Measurements from ENCODE around the gene SLC17A4.
"Not testable (repeated sequence)": the region's sequence is repeated elsewhere in the genome, so short reads cannot be mapped to it uniquely, and the experiment has no call there.

Gene SLC17A4

DNA sequence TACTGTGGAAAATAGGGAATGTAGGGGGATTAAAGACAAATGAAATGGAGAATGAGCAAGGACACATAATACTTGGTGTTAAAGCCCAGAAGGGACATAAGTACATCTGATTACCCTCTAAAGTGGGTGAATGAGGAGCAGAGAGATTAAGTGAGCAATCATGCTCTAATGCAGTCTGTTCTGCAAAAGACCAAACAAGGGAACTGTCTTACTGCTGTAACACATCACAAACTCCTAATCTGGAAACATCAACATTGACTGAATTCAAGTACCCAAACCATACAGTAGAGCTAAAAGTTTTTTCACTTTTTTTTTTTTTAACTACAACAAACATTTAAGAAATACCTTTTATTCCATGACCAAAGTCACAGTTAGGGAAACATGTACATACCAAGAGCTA lies 19.3 kb upstream of the SLC17A4 start:
- H3K27ac Mint-ChIP-seq = no peak overlapping the region
- no peak for DNase-seq
- no peak overlapping the region for H3K4me3 Mint-ChIP-seq
- no peaks in the 10 kb centered on the region for H3K36me3 Mint-ChIP-seq
- peaks cover 7% of the 10 kb centered on the region for H3K9me3 Mint-ChIP-seq
- peaks cover 18% of the 10 kb centered on the region for H3K27me3 Mint-ChIP-seq
- CTCF ChIA-PET = no interaction called here
- H3K4me1 Mint-ChIP-seq = no peaks in the 10 kb centered on the region

DNA sequence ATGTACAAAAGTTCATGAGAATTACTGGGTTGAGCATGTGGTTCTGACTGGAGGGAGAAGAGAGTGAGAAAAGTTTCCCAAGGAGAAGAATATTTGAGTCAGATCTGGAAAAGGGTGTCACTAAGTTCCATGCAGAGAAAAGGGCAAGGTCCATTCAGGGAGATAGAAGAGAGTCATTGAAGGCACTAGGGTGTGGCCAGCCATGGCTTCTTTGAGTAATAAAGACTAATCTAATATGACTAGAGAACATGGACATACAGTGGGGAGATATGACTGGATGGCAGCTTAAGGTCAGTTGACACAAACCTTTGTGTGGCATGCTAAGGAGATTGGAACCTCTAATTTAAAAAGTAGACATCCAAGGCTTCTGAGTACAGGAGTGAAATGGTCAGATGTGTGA lies 10.7 kb upstream of the SLC17A4 start:
- DNase-seq = no peak
- CTCF ChIA-PET = interaction anchor here (0.7 kb wide), 1 partner anchor 26 kb away, joined by 3 read pairs; no protein-coding TSS in a partner anchor
- Mint-ChIP-seq H3K4me1 (no peaks in the 10 kb centered on the region), H3K27me3 (peaks cover 5% of the 10 kb centered on the region), H3K27ac (no peak overlapping the region), H3K4me3 (no peak overlapping the region), H3K36me3 (no peaks in the 10 kb centered on the region), H3K9me3 (peaks cover 6% of the 10 kb centered on the region)

DNA sequence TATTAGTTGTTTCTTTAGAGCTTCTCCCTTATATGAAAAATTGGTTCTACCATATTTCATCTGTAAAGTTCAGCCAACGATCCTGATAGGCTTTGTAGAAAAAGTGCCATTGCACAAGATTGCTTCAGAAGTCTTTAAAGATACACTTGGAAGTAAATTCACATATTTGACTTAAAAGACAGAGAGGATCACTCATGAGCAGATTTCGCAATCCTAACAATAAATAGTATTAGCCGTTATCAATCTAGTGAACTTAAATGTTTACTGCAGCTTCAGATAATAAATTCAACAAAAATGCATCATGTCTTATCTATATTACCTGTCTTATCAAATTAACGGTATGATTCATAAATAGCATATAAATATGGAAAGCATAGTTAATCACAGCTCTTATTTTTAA lies 8.7 kb upstream of the SLC17A4 start:
- H3K4me3 Mint-ChIP-seq = no peak overlapping the region
- H3K4me1 Mint-ChIP-seq = no peaks in the 10 kb centered on the region
- no peak overlapping the region for H3K27ac Mint-ChIP-seq
- peaks cover 7% of the 10 kb centered on the region for H3K27me3 Mint-ChIP-seq
- H3K9me3 Mint-ChIP-seq = peaks cover 4% of the 10 kb centered on the region
- DNase-seq = no peak
- CTCF ChIA-PET = interaction anchor here (1.1 kb wide), 1 partner anchor 11 kb away, joined by 3 read pairs; no protein-coding TSS in a partner anchor
- H3K36me3 Mint-ChIP-seq = no peaks in the 10 kb centered on the region

DNA sequence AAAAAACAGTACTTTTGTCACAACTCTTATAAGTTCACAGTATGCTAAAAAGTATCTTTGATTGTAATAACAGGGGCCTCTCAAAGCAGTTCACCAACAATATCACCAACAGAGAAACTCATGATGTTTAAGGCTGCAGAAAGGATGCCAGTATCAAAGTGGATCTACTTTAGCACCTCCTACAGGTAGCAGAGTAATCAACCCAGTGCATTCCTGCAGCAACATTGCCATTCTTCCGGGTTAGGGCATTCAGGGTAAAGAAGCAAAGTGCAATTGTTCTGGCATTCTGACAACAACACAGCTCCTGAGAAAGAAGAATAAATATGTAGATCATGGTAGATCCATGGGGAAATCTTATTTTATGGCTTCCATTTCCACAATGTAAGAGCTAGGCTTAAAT lies 7.6 kb upstream of the SLC17A4 start:
- Mint-ChIP-seq H3K4me3 (no peak overlapping the region), H3K4me1 (no peaks in the 10 kb centered on the region), H3K27ac (no peak overlapping the region), H3K27me3 (peaks cover 7% of the 10 kb centered on the region), H3K9me3 (peaks cover 1% of the 10 kb centered on the region), H3K36me3 (no peaks in the 10 kb centered on the region)
- CTCF ChIA-PET = interaction anchor here (0.8 to 1.0 kb wide), 2 partner anchors 29 to 33 kb away, joined by 3 read pairs; no protein-coding TSS in a partner anchor
- no peak for DNase-seq

DNA sequence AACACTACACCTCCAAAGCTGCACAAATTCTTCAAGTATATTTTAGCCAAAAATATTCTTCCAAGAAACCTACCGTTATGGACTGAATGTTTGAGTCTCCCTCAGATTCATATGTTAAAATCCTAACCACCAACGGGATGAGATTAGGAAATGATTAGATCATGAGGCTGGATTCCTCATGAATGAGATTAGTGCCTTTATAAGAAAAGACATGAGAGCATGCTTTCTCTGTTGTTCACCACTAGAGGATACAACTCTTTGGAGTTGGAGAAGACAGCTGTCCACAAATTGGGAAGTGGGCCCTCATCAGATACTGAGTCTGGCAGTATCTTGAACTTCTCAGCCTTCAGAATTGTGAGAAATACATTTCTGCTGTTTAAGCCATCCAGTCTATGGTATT lies 7.1 kb upstream of the SLC17A4 start:
- H3K36me3 Mint-ChIP-seq = no peaks in the 10 kb centered on the region
- no peaks in the 10 kb centered on the region for H3K4me1 Mint-ChIP-seq
- no peaks in the 10 kb centered on the region for H3K9me3 Mint-ChIP-seq
- DNase-seq = no peak
- H3K4me3 Mint-ChIP-seq = no peak overlapping the region
- H3K27ac Mint-ChIP-seq = no peak overlapping the region
- CTCF ChIA-PET = interaction anchor here (0.8 to 1.0 kb wide), 2 partner anchors 29 to 32 kb away, joined by 3 read pairs; no protein-coding TSS in a partner anchor
- H3K27me3 Mint-ChIP-seq = peaks cover 7% of the 10 kb centered on the region

DNA sequence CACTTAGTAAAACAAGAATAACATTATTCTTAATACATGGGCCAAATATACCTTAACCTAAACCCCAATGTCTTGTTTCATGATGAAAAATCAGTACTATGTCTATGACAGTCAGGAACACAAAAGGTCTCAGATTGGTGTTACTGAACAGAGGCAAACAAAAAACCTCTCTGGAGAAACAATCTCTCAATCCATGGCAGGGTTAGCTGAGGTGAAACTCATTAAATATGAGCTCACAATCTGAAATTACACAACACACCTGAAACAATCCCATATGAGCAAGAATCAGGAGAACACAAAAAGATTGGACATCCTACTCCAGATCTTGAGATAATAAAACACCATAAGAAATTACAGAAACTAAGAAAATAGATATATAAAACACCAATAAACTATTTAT lies 6.5 kb upstream of the SLC17A4 start:
- Mint-ChIP-seq H3K27ac (no peak overlapping the region), H3K4me1 (no peaks in the 10 kb centered on the region), H3K27me3 (peaks cover 7% of the 10 kb centered on the region), H3K36me3 (no peaks in the 10 kb centered on the region), H3K4me3 (no peak overlapping the region), H3K9me3 (no peaks in the 10 kb centered on the region)
- CTCF ChIA-PET = no interaction called here
- DNase-seq = no peak

DNA sequence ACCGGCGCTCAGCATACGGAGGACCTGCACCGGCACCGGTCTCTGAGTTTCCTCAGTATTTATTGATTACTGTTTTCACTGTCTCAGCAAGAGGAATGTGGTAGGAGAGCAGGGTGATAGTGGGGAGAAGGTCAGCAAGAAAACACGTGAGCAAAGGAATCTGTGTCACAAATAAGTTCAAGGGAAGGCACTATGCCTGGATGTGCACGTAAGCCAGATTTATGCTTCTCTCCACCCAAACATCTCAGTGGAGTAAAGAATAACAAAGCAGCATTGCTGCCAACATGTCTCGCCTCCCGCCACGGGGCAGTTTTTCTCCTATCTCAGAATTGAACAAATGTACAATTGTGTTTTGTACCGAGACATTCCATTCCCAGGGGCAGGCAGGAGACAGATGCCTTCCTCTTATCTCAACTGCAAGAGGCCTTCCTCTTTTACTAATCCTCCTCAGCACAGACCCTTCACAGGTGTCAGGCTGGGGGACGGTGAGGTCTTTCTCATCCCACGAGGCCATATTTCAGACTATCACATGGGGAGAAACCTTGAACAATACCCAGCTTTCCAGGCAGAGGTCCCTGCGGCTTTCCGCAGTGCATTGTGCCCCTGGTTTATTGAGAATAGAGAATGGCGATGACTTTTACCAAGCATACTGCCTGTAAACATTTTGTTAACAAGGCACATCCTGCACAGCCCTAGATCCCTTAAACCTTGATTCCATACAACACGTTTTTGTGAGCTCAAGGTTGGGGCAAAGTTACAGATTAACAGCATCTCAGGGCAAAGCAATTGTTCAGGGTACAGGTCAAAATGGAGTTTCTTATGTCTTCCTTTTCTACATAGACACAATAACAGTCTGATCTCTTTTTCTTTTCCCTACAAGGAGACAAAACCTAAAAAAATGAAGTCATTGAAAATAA lies 5.7 kb upstream of the SLC17A4 start:
- H3K36me3 Mint-ChIP-seq, CTCF ChIA-PET, H3K4me1 Mint-ChIP-seq, H3K9me3 Mint-ChIP-seq, DNase-seq, H3K27ac Mint-ChIP-seq, H3K4me3 Mint-ChIP-seq: not testable (repeated sequence)
- peaks cover 11% of the 10 kb centered on the region for H3K27me3 Mint-ChIP-seq

DNA sequence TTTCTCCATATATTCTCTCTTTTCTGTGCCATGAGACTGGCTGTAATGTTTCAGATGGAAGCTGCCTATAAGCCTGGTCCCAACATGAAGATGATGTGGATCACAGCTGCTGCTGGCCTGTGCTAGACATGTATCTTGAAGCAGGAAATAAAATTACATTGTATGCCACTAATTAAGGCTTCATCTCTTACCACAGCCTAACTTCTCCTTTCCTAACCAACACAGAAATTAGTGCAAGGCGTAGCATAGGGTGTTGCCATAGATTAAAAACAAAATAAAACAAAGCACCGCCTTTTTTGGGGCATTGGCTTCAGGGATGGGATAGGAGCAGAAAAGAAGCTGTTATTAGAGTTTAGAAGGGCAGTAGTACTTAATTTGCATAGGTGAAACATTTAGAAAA lies 4.7 kb upstream of the SLC17A4 start:
- Mint-ChIP-seq H3K36me3 (no peaks in the 10 kb centered on the region), H3K27me3 (peaks cover 13% of the 10 kb centered on the region), H3K27ac (no peak overlapping the region), H3K9me3 (no peaks in the 10 kb centered on the region), H3K4me3 (no peak overlapping the region), H3K4me1 (no peaks in the 10 kb centered on the region)
- CTCF ChIA-PET = no interaction called here
- no peak for DNase-seq

DNA sequence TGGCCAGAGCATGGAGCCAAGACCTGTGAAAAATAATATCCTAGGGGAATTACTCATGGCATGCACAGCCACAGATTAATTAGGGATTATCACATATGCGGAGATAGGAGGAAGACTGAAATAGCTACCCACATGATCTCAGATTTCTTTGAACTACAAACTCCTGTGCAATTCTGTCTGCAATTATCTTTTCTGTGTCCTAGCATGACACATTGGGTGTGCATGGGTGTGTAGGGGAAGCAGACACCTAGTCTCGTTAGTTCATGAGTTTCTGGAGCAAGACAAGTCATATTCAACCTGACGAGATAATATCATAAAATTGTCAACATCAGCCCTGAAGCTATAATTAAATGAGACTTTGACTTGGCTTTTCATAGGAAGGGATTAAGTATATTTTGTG lies 3.6 kb upstream of the SLC17A4 start:
- Mint-ChIP-seq H3K27ac (no peak overlapping the region), H3K36me3 (no peaks in the 10 kb centered on the region), H3K27me3 (peaks cover 17% of the 10 kb centered on the region), H3K4me3 (no peak overlapping the region), H3K4me1 (no peaks in the 10 kb centered on the region), H3K9me3 (no peaks in the 10 kb centered on the region)
- CTCF ChIA-PET = no interaction called here
- DNase-seq = no peak

DNA sequence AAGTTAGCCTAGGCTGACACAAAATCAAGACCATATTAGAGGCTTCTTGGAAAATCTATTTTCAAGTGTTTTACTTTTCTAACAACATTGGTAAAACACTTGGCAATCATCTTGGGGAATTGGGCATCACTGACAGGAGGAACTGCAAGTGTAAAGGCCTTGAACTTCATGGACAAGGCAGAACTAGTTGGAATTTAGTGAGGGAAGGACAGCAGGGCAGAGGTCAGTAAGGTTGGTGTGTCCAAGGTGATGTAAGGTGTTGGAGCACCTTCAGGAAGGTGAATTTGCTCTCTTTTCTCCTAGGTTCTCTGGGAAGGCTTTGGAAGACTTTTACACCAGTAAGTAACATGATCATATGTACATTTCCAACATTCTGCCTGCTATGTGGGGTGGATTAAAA lies 1.5 kb upstream of the SLC17A4 start:
- no peak overlapping the region for H3K4me3 Mint-ChIP-seq
- no peaks in the 10 kb centered on the region for H3K36me3 Mint-ChIP-seq
- H3K27me3 Mint-ChIP-seq = peaks cover 30% of the 10 kb centered on the region
- no peak overlapping the region for H3K27ac Mint-ChIP-seq
- CTCF ChIA-PET = no interaction called here
- DNase-seq = no peak
- no peaks in the 10 kb centered on the region for H3K9me3 Mint-ChIP-seq
- no peaks in the 10 kb centered on the region for H3K4me1 Mint-ChIP-seq

DNA sequence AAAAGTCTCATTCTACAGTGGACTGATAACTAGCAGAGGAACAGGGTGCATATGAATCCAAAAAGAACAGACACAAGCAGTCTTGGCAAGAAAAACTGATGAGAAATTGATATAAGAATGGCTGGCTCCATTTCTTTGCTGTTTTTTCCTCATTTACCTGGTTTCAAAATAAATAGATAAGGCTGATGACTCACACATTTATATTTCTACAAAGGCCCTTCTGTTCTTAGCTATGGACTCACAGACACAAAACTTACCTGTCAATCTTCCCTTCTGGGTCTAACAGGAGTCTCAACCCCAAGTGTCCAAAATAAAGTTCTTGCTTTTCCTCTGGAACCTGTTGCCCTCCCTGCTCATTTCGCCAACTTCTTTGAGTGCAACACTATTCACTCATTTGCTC lies 941 bp downstream of the SLC17A4 start:
- Mint-ChIP-seq H3K4me3 (no peak overlapping the region), H3K27me3 (peaks cover 23% of the 10 kb centered on the region), H3K27ac (no peak overlapping the region), H3K4me1 (no peaks in the 10 kb centered on the region), H3K36me3 (no peaks in the 10 kb centered on the region), H3K9me3 (no peaks in the 10 kb centered on the region)
- CTCF ChIA-PET = interaction anchor here (1.0 kb wide), 1 partner anchor 36 kb away, joined by 3 read pairs; no protein-coding TSS in a partner anchor
- DNase-seq = no peak

DNA sequence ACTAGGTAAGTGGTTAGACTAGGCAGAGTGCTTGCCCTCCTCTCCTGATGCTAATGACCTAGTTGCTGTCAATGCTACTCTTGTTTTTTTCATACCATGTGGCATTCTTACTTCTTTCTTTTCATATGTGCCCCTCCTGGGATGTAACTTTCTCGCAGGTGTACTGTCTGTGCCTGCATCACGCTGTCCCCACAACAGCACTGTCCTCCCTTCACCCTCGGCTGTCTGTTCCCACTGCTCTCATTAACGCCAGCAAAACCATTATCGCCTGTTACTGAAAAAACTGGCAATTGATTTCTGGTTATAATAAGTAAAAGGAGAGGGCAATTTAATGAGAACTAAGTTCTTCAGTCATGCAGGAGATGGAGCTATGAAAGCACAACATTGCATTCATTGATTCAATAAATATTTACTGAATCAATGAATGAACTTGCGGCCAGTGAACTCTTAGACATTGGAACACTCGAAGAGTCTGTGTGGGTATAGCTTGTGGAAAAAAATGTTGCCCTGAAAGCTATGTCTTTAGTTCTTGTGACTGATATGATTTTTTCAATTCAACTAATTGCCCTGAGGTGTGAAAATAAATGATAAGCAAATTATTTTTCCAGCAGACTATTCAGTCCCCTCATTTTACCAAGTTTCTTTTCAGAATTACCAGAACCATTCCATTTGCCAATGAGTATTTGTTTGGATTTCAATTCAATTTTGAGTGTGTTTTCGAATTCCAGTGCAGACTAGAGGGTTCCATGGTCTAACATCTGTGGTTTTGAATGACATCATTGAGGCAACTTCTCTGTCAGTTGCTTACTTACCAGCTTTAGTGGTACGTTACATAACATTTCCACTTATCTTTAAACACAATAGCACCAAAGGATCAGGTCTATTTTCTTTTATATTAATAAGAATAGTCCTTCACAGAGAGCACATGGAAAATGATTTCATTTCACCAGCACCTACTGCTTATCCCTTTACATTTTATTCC lies 2.1 kb downstream of the SLC17A4 start:
- H3K4me1 Mint-ChIP-seq = no peaks in the 10 kb centered on the region
- H3K9me3 Mint-ChIP-seq = no peaks in the 10 kb centered on the region
- no peak overlapping the region for H3K4me3 Mint-ChIP-seq

DNA sequence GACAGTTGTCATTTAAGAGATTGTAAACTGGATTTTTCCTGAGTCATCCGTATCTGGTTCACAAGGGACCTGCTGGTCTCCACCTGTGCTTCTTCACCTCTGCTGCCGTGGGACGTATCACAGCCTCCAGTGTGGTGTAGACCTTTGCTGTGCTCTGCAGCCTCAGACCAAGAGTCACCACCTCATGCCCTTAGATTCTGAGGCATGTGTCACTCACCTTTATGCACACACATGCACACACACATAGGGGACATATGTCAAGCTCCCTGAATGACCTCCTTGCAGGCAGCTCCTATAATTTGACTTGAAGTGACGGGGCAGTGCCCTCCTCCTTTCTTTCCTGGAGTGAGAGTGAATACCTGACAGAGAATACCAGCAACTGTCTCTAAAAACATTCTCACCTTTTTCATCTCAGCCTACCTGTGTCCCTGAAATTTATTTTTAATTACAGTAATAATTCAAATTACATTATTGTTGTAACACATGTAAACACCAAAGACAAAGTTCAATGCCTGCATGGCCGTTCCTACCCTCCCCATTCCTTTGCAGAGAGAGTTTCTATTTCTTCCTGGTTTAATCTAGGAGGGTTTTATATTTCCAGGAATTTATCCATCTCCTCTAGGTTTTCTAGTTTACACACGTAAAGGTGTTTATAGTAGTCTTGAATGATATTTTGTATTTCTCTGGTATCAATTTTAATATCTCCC lies 3.5 kb downstream of the SLC17A4 start:
- Mint-ChIP-seq H3K4me1 (no peaks in the 10 kb centered on the region), H3K36me3 (no peaks in the 10 kb centered on the region), H3K27me3 (peaks cover 23% of the 10 kb centered on the region), H3K4me3 (no peak overlapping the region), H3K9me3 (no peaks in the 10 kb centered on the region), H3K27ac (no peak overlapping the region)
- no peak for DNase-seq
- CTCF ChIA-PET = no interaction called here

More for the DNA sequence above, 2.1 kb downstream of the SLC17A4 start:
- CTCF ChIA-PET = interaction anchor here (1.3 kb wide), 1 partner anchor 11 kb away, joined by 3 read pairs; no protein-coding TSS in a partner anchor
- peaks cover 23% of the 10 kb centered on the region for H3K27me3 Mint-ChIP-seq
- H3K36me3 Mint-ChIP-seq = no peaks in the 10 kb centered on the region
- no peak for DNase-seq
- H3K27ac Mint-ChIP-seq = no peak overlapping the region

DNA sequence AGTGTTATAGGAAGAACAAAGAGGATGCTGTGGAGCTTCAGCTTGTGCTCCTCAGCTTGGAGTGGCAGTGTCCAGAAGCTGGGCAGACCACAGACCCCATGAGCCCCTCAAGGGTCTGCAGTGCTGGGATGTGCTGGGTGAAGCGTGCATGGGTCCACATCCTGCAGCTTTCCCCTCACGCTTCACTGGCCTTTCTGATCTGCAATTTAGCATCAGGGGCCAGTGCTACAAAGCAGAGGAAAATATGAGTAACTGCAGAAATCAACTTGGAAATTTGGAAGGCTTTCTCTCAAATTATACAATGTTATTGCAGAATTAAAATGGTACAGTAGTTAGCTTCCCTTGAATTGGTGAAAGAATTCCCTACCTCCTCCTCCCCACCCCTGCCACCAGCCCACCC lies 10.1 kb downstream of the SLC17A4 start:
- Mint-ChIP-seq H3K27me3 (peaks cover 17% of the 10 kb centered on the region), H3K36me3 (no peaks in the 10 kb centered on the region), H3K27ac (no peak overlapping the region), H3K4me3 (no peak overlapping the region), H3K9me3 (no peaks in the 10 kb centered on the region), H3K4me1 (no peaks in the 10 kb centered on the region)
- CTCF ChIA-PET = no interaction called here
- no peak for DNase-seq

All from activated naive CD4-positive, alpha-beta T cell treated with anti-CD3 and anti-CD28 coated beads, Interleukin-2, amount 10 ng/mL, durations not matched to agents 7 days and 5 days (primary cell).